Vagina (tissue), 2 donors: ENCODE results near the gene CDH18. TPM values are rescaled to one million over a fixed set of nuclear protein-coding genes. Genes with fewer than 3 reads are reported as not detected.

Experiments
- DNase-seq, 2 donors: peaks; one replicate each; pipeline ENCODE4 v3.0.0-alpha.2; 2017; ENCODE audit errors: extremely low spot score in 2 of 2
- H3K27ac ChIP-seq: fragments of 200-600 bp; sonication (generic); one replicate; pipeline ENCODE4 v1.5.1; 2019
- H3K27me3 ChIP-seq: fragments of 200-600 bp; sonication (generic); one replicate; pipeline ENCODE4 v1.5.1; 2019
- H3K36me3 ChIP-seq, 2 donors: fragments of 200-600 bp; sonication (generic); one replicate each; pipeline ENCODE4 v1.5.1; 2017 to 2019
- H3K4me1 ChIP-seq: fragments of 200-600 bp; sonication (generic); one replicate; pipeline ENCODE4 v1.5.1; 2019
- H3K4me3 ChIP-seq, 2 donors: fragments of 200-600 bp; sonication (generic); 1 replicate in 1 of 2; 2 replicates in 1 of 2; pipeline ENCODE4 v1.5.1; 2016 to 2019
- H3K9me3 ChIP-seq: fragments of 200-600 bp; sonication (generic); one replicate; pipeline ENCODE4 v1.5.1; 2019
- CTCF ChIP-seq, 3 experiments: fragments of 450-650 bp in 2 of 3; fragments of 200-600 bp in 1 of 3; sonication (generic) in 1 of 3; IDR thresholded peaks; one replicate each; pipeline ENCODE4 v1.5.1; 2017 to 2019; ENCODE audit warnings: antibody characterized with exemption in 3 of 3, mild to moderate bottlenecking in 2 of 3, moderate library complexity in 2 of 3
- POLR2A ChIP-seq, 2 donors: fragments of 450-650 bp; IDR thresholded peaks; one replicate each; pipeline ENCODE4 v1.6.1; 2017; ENCODE audit warnings: antibody characterized with exemption in 2 of 2, mild to moderate bottlenecking in 2 of 2, moderate library complexity in 2 of 2
- POLR2AphosphoS5 ChIP-seq, 2 donors: sonication (generic); formaldehyde crosslinking; IDR thresholded peaks; one replicate each; pipeline ENCODE4 v1.9.0; 2017; ENCODE audit warnings: antibody characterized with exemption in 2 of 2, mild to moderate bottlenecking in 2 of 2, low read depth in 1 of 2; ENCODE audit not compliant: insufficient read depth in 1 of 2
- intact Hi-C: fragments of 100-400 bp; cut with DNase I; formaldehyde crosslinking; loops from one replicate; pipeline ENCODE4 v1.15.1; 2023
- total RNA-seq: library from RNA; depleted of rRNA; stranded (reverse); fragments of >200 nt; gene quantifications from one replicate; pipeline ENCODE4 v1.2.3, GENCODE V29; 2016

The CDH18 gene
- total RNA-seq, 1 donor from 2014 or later, result not detected

- intact Hi-C loops, result no loop called here
- H3K4me3 ChIP-seq, result no peak overlapping the region
- DNase-seq, result no peak
- H3K36me3 ChIP-seq, result no peaks in the 10 kb centered on the region
- TF ChIP-seq POLR2A (IDR thresholded peaks at IDR 0.05) (no peak), CTCF (IDR thresholded peaks at IDR 0.05) (no peak), POLR2AphosphoS5 (IDR thresholded peaks at IDR 0.05; ENCODE audit: insufficient read depth in 1 of 2, low read depth in 1 of 2) (no peak)
- no peaks in the 10 kb centered on the region for H3K9me3 ChIP-seq
- no peaks in the 10 kb centered on the region for H3K4me1 ChIP-seq
- no peaks in the 10 kb centered on the region for H3K27me3 ChIP-seq
- H3K27ac ChIP-seq, result no peak overlapping the region
Observed at GRCh38 chr5:19554524-19554923, 433.5 kb downstream of the CDH18 start.

GRCh38 chr5:19547640-19548039 is 440.4 kb downstream of the CDH18 start:
- no peak for TF ChIP-seq POLR2AphosphoS5 (IDR thresholded peaks at IDR 0.05; ENCODE audit: insufficient read depth in 1 of 2, low read depth in 1 of 2)
- no peak for TF ChIP-seq POLR2A (IDR thresholded peaks at IDR 0.05)
- TF ChIP-seq CTCF (IDR thresholded peaks at IDR 0.05), result no peak
- Histone ChIP-seq H3K9me3 (no peaks in the 10 kb centered on the region), H3K27ac (no peak overlapping the region), H3K4me3 (no peak overlapping the region), H3K36me3 (no peaks in the 10 kb centered on the region), H3K27me3 (no peaks in the 10 kb centered on the region), H3K4me1 (no peaks in the 10 kb centered on the region)
- intact Hi-C loops, result no loop called here
- DNase-seq, result no peak

- no peak for DNase-seq
- no peaks in the 10 kb centered on the region for H3K4me1 ChIP-seq
- intact Hi-C loops, result no loop called here
- no peaks in the 10 kb centered on the region for H3K9me3 ChIP-seq
- H3K4me3 ChIP-seq, result no peak overlapping the region
- H3K27ac ChIP-seq, result no peak overlapping the region
- TF ChIP-seq CTCF (IDR thresholded peaks at IDR 0.05), result no peak
- no peak for TF ChIP-seq POLR2AphosphoS5 (IDR thresholded peaks at IDR 0.05; ENCODE audit: insufficient read depth in 1 of 2, low read depth in 1 of 2)
- TF ChIP-seq POLR2A (IDR thresholded peaks at IDR 0.05), result no peak
- H3K27me3 ChIP-seq, result no peaks in the 10 kb centered on the region
- no peaks in the 10 kb centered on the region for H3K36me3 ChIP-seq
Observed at GRCh38 chr5:19546521-19546920, 441.5 kb downstream of the CDH18 start.

- H3K27ac ChIP-seq, result no peak overlapping the region
- no peak for DNase-seq
- H3K4me3 ChIP-seq, result no peak overlapping the region
- no peaks in the 10 kb centered on the region for H3K27me3 ChIP-seq
- H3K36me3 ChIP-seq, result no peaks in the 10 kb centered on the region
- intact Hi-C loops, result no loop called here
- H3K4me1 ChIP-seq, result no peaks in the 10 kb centered on the region
- H3K9me3 ChIP-seq, result no peaks in the 10 kb centered on the region
- TF ChIP-seq CTCF (IDR thresholded peaks at IDR 0.05) (no peak), POLR2AphosphoS5 (IDR thresholded peaks at IDR 0.05; ENCODE audit: insufficient read depth in 1 of 2, low read depth in 1 of 2) (no peak), POLR2A (IDR thresholded peaks at IDR 0.05) (no peak)
Observed at GRCh38 chr5:19538607-19539006, 449.4 kb downstream of the CDH18 start.

- no peaks in the 10 kb centered on the region for H3K27me3 ChIP-seq
- H3K4me3 ChIP-seq, result no peak overlapping the region
- no peaks in the 10 kb centered on the region for H3K36me3 ChIP-seq
- no peaks in the 10 kb centered on the region for H3K9me3 ChIP-seq
- H3K27ac ChIP-seq, result no peak overlapping the region
- TF ChIP-seq CTCF (IDR thresholded peaks at IDR 0.05), result no peak
- no peak for TF ChIP-seq POLR2AphosphoS5 (IDR thresholded peaks at IDR 0.05; ENCODE audit: insufficient read depth in 1 of 2, low read depth in 1 of 2)
- TF ChIP-seq POLR2A (IDR thresholded peaks at IDR 0.05), result no peak
- H3K4me1 ChIP-seq, result no peaks in the 10 kb centered on the region
- no peak for DNase-seq
- intact Hi-C loops, result no loop called here
Observed at GRCh38 chr5:19536387-19536786, 451.6 kb downstream of the CDH18 start.
